ENCODE data around the gene D2HGDH. TPM values are rescaled to one million over a fixed set of nuclear protein-coding genes. Genes with fewer than 3 reads are reported as not detected.

D2HGDH gene
- 16.4 TPM for total RNA-seq

DNA sequence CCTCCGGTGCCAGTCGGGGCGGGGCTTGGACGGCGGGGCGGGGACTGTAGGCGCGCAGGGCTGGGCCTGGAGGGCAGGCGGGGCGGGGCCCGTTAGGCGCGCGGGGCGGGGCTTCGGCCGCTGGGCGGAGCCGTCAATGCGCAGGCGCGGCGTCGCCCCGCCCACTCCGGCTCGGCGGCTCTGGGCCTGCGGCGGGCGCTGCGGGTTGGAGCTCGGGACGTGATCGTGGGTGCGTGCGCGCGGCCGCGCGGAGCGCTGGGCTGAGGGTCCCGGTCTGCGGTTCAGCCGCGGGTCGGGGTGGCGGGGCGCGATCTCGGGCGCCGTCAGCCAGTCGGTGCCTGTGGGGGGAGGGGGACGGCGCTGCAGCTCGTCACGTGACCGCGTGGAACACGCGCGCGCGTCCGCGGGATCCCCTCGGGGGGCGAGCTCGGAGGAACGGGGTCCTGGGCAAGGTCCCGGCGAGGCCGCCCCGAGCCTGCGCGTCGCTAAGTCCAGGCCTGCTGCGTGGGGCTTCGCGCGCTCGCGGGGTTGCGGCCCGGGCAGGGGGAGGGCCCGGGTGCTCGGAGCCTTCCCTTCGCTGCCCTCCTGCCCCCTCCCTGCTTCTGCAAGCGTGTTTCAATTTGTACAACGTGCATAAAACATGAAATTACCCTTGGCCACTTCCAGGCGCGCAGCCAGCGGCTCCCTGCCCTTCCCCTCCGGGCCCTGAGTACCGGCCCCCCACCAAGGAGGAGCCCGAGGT, at the start of gene D2HGDH:
D2HGDH (plus strand) TSS at position 164 of the 742 bp plus-strand sequence. CDS start 595 bp downstream, outside the sequence.
- peak; percentile 69 for DNase-seq

DNA sequence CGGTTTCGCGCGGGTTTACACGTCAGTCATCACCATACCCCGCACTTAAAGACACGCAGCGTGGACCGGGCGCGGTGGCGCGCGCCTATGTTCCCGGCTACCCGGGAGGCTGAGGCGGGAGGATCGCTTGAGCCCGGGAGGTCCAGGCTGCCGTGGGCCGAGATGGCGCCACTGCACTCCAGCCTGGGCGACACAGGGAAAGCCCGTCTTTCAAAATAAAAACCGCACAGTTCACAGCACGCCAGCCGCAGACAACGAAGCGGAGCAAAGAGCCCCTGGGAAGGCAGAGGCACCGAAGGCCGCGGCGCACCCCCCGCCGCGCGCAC, 48.1 kb upstream of the D2HGDH start:
- DNase-seq: no peak

DNA sequence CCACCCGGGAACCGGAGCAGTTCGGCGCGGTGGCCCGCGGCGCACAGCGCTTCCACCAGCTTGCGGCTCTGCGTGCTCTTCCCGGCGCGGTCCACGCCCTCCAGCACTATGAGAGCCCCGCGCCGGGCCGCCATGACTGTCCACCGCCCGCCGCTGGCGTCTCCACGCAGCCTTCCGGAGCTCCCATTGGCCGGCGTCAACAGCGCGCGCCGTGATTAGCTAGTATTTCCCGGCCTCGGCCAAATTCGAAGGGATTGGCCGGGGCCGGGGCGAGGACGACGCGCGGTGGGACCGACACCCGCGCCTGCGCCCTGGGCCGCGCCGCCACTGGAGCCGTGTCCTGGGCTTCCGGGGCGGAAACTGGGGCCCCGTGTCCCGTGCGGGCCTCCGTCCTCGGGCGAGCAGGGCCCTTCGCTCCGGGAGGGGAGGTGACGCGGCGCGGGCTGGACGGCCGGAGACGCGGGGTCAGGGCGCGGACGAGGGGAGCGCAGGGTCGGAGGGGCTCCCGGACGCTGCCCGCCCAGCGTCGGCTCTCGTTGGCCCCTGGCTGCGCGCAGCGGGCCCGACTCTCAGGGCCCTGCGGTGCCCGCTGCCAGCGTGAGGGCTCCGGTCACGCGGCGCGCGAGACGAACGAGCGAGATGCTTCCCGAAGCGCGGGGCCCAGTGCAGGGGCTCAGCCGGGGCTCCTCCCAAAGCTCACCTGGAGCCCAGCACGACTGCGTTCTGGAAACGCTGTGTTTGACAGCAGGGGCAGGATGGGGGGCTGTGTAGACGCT, 47.6 kb upstream of the D2HGDH start, which contains the start of gene DTYMK:
DTYMK (minus strand) TSS at position 166 of the 776 bp plus-strand sequence; CDS start at position 134, 32 bp downstream.
- DNase-seq: peak; percentile 91

DNA sequence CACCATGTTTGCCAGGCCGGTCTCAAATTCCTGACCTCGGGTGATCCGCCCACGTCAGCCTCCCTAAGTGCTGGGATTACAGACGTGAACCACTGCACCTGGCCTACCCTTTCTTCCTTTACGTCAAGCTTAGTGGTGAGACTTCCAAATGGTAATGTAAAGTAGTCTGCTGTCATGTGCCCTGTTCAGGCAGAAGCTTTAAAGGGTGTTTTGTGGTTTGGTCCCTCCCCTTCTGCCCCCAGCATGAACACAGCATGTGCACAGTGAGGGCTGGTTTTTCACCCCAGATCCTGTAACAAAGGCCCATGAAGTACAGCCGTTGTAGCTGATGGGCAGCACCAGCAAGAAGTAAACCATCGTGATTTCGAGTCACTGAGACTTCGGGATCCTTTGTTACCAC, 45.1 kb upstream of the D2HGDH start:
- no peak for DNase-seq

DNA sequence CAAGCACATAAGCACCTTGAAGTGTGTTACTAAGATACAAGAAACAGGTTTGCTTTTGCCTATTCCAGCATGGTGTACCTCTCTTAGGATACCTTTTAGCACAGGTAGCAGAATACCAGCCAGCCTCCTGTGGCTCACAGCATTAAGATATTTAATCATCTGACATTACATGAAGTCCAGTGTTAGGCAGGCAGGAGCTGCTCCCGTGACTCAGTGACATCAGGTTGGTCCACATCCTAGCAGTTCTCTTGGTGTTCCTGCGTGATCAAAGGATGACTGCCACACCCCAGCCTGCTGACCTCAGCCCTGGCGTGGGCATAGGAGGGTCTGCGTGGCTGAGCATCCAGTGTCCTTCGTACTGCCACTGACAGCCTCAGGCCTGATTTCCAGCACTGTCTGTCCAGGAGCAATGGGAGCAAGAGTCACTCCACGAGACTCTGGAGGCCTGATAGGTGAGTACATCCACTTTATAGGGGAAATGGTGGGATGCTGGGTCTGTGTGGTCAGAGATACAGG, 44.2 kb upstream of the D2HGDH start:
- no peak for DNase-seq

DNA sequence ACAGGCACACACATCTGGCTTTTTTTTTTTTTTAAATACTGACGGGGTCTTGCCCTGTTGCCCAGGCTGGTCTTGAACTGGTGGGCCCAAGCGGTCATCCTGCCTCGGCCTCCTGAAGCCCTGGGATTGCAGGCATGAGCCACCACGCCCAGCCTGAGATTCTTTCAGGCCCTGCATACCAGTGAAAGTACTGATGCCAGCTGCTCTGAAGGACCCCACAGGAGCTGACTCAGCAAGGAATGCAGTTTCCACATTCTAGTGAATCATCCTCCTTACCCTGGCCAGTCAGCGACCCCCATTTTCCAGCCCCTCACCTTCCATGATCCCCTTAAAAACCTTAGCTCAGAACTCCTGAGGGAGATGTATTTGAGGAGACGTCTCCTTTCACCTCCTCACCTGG, 42.0 kb upstream of the D2HGDH start:
- DNase-seq: no peak

DNA sequence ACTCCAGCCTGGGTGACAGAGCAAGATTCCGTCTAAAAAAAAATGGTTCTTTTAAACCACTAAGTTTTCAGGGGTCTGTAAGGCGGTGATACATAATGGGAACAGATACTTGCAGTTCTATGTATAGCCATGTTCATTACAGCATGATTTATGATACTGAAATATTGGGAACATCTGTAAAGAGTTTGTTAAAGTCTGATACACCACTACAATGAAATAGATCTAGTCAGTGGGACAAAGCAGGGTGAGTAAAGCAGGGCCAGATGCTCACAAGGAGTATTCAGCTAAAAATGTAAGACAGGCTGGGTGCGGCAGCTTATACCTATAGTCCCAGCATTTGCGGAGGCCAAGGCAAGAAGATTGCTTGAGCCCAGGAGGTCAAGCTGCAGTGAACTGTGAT, 38.8 kb upstream of the D2HGDH start:
- DNase-seq: peak; percentile 74

DNA sequence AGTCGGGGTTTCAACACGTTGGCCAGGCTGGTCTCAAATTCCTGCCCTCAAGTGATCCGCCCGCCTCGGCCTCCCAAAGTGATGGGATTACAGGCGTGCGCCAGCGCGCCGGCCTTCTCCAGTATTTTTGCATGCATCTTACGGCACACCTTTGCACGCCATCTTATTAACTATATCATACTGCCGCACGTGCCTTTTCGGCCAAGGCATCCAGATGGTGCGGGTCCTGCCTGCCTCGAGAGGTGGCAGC, 33.4 kb upstream of the D2HGDH start:
- no peak for DNase-seq

DNA sequence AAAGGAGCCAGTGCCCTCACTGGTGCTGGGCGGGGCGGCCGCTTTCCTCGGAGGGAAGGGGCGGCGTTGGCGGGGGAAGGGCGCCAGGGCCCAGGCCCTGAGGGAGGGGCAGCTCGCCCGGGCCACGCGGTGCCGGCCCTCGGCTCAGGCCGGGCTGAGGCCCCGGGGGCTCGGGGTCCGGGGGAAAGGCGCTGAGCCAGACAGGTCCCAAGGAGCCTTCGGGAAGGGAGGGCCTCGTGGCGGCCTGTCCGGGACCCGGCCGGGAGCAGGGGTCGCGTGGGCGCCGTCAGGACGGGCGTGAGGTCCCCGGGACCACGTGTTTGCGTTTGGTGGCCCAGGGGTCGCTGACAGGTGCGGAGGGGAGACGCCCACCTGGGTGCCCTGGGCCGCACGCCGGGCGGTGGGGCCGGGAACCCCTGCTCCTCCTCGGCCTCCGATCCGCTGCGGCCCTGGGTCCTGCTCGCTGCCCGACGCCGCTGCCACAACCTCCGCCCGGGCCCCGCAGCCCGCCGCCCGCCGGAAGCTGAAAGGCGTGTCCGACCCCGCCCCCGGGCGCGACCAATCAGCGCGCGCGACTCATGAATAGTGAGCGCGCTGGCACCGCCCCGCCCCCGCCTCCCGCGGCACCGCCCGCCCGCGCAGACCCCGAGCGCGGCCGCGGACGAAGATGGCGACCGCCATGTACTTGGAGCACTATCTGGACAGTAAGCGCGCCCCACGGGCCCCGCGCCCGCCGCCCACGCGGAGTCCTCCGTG, 32.9 kb upstream of the D2HGDH start, which contains the start of gene ING5:
ING5 (plus strand) TSS at position 641 of the 756 bp plus-strand sequence; CDS start at position 668, 27 bp downstream.
- peak; percentile 77 for DNase-seq

DNA sequence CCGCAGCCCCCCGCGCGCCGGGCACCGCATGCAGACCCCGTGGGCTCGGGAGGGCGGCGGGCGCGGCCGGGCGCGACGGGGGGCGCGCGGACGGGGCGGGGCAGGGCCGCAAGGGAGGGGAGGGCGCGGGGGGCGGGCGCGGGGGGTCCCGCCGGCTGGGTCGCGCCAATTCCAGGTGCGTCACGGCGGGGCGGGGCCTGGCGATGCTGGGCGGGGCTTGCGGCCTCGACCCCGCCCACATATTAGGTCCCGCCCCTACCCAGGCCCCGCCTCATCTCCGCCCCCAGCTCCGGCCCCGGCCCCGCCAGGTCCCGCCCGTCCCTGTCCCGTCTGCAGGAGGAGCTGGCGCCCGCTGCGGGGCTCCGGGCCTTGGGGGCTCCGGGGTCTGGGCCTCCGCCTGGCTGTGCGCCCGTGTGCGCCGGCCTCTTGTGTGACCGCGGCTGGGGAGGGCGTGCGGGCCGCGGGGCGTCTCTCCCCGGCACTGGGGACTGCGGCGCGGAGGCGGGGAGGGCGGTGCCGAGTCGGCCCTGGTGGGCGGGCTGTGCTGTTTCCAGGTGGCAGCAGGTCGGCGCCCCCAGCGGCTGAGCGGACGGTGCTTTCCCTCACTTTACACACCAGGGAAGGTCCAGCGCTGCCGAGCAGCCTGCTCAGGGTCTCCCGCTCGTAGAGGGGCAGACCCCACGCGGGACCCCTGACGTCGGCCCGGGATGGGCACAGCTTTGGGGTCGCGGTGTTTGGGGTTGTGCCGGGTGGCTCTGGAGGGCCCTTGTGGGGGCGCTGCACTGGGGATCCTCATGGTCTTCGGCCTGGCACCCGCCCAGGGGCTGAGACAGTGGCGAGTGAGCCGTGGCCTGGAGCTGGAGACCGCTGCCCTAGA, 32.0 kb upstream of the D2HGDH start:
- peak; percentile 84 for DNase-seq

DNA sequence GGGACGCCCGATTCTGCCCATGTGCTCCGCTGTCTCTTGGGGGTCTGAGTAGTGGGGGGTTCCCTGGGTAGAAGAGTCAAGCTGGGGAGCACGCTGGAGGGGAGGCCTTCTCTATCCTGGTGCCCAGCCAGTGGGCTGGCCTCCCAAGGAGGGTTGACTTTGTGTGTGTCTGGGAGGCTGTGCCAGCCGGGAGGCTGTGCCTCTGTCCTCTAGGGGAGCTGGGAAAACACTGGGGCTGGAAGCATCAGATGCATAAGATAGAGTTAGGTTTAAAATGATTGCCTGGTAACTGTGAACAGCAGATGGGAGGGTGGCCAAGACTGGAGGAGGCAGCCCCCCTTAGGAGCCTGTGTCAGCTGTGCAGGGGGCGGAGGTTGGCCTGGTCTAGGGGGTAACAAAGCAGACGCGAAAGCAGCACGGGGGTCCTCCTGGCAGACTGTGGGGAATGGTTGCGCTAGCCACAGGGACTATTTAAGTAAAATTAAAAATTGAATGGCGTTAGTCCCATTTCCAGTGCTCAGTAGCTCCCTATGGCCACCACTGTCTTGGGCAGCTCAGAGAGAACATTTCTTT, 31.3 kb upstream of the D2HGDH start:
- no peak for DNase-seq

DNA sequence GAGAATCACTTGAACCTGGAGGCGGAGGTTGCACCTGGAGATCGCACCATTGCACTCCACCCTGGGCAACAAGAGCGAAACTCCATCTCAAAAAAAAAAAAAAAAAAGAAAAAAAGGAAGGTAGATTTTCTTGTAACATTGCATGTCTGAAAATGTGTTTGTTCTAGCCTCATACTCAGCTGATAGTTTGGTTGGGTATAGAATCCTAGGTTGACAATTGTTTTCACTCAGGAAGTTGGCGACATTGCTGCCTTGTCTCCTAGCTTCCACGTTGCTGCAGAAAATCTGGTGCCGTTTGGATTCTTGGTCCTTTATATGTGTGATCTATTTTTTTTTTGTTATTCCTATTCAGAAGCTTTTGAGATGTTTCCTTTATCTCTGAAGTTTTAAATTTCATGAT, 27.9 kb upstream of the D2HGDH start:
- DNase-seq: no peak

DNA sequence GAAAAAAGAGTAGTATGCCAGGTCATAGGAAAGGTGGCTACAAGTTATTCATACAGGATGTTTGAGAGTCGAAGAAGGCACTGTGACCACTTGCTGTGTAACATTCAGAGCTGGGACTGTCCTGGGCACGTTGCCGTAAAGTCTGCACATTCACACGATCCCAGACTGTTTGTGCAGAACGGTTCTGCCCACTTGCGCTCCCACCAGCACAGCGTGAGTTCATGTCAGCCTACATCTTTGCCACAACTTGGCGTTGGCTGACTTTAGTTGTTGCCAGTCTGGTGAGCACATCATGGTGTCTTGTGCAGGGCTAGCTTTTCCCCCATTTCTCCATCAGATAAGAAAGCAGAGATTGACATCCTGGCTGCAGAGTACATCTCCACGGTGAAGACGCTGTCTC, 25.6 kb upstream of the D2HGDH start:
- no peak for DNase-seq

DNA sequence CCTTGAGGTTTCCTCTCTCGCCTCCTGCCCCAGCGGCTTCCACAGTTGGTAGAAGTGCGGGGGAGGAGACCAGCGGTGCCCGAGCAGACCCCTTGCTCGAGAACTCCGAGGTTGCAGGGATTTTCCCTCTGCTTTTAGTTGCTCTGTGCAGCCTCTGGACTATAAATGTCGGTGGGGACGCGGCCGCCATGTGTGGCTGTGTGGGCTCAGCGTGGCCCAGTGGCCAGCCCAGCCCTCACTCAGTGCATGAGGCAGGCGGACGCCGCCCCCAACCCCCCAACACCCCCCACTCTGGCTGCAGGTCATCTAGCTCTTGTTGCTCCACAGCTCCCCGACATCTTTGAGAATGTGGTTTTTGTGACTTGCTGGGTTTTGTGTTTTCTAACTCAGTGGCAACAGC, 15.3 kb upstream of the D2HGDH start:
- no peak for DNase-seq

DNA sequence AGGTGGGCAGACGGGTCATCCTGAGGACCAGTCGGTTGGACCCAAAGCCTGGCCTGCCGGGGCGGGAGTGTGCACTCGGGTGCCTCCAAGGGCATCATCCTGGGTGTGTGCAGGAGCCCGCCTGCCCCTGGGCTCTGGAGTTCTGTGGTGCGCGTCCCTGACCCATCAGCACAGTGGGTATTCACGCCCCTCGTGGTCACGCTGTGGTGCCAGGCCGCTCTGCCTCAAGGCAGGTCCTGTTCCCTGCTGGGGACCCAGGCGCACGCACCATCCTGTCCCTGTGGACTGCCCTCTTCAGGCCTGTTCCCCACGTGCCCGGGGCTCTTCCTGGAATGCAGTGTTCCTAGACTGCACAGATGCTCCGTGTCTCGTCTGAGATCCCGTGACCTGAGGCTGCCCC, 14.3 kb upstream of the D2HGDH start:
- no peak for DNase-seq

DNA sequence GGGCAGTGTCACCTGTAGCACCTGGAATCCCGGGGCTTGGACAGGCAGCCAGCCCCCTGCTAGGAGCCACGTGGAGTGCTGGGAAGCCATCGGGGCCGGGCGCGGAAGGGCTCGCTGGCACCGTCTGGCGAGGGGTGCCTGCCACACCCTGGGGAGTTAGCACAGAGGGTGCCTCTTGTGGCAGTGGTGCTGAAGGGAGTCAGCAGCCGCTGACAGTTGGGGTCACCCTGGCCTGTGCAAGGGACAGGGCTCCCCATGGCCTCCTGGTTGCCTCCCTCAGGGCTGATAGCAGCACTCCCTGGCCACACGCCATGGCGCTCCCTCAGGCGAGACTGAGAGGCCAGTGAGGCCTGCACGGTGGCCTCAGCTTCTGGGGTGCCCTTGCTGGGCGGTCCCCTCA, 13.9 kb upstream of the D2HGDH start:
- DNase-seq: no peak

DNA sequence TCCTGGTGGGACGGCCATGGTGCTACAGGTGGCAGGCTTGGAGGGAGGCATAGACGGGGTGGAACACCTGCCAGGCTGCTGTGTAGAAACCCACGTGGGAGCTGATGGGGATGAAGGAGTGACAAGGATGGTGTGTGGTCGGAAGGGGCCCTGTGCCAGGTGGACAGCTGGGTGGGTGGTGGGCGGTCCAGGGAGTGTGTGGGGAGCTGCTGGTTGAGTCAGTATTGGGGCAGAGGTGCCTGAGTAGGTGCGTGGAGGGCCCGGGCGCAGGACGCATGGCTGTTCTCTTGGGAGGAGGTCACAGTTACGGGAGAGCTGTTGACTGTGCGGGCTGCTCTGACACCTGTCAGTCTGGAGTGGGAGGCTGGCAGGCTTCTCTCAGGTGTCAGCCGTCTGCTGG, 12.6 kb upstream of the D2HGDH start:
- DNase-seq: no peak

DNA sequence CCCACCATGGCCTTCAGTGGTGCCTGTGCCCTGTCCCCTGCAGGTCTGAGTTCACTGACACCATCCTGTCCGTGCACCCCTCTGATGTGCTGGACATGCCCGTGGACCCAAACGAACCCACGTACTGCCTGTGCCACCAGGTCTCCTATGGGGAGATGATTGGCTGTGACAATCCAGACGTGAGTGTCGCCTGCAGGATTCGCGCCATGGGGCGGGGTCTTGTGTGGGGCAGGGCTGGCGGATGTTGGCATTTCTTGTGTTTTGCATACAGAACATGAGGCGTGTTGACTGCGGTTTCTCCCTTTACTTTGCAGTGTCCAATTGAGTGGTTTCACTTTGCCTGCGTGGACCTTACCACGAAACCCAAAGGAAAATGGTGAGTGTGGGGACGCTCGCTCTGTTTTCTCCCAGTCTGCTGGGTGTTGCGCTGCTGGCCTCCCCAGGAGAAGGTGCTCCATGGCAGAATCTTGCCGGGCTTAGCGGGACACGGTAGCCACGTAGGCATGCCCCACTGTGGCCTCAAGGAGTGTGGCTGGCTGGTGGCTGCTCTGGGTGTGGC, 11.5 kb upstream of the D2HGDH start:
- DNase-seq: no peak

DNA sequence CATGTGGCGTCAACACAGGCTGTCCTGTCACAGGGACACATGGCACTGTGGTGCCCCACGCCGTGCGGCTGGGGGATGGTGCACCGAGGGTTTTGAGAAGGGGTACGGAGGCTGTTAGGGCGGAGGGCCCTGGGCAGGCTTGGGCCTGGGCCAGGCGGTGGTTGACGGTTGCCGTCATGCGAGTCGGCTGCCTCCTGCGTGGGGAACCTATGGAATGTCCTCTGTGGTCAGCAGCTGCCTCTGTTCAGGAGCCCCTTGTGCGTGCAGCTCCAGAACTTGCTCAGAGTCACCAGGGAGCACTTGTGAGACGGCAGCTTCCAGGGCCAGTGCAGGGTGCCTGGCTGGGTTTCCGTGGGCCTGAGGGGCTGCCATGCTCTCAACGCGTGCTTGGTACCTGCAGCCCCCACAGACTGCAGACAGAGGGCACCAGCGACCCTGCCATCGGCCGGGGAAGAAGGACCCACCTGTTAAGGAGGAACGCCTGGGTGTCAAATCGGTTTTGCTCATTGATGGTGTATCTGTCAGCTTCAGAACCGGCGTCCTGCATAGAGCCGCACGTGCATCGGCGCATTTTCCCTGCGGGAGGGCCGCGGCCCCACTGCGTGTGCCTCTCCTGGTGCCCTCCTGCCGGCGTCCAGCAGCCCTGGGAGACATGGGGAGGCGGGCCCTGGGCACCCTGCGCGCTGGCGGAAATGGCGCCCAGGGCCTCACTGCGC, 10.0 kb upstream of the D2HGDH start:
- DNase-seq: no peak

All from skin of body (tissue), 2 donors.